SK-N-MC (cell line): ENCODE measurements around the gene SSH3.

Source experiments
- EZH2 ChIP-seq: fragments of 200-600 bp; sonication (generic); IDR thresholded peaks from one replicate; pipeline ENCODE4 v1.6.1; 2017; ENCODE audit warnings: antibody characterized with exemption
- FOXP2 ChIP-seq: optimal IDR thresholded peaks from 2 replicates; pipeline ENCODE3; 2011; ENCODE audit warnings: mild to moderate bottlenecking, moderate library complexity; ENCODE audit not compliant: insufficient read depth; ENCODE audit errors: extremely low read length, control extremely low read depth
- POLR2AphosphoS5 ChIP-seq: IDR thresholded peaks from 2 replicates; pipeline ENCODE4 v1.6.1; 2012; ENCODE audit warnings: mild to moderate bottlenecking, low read depth, low read length, borderline replicate concordance

DNA sequence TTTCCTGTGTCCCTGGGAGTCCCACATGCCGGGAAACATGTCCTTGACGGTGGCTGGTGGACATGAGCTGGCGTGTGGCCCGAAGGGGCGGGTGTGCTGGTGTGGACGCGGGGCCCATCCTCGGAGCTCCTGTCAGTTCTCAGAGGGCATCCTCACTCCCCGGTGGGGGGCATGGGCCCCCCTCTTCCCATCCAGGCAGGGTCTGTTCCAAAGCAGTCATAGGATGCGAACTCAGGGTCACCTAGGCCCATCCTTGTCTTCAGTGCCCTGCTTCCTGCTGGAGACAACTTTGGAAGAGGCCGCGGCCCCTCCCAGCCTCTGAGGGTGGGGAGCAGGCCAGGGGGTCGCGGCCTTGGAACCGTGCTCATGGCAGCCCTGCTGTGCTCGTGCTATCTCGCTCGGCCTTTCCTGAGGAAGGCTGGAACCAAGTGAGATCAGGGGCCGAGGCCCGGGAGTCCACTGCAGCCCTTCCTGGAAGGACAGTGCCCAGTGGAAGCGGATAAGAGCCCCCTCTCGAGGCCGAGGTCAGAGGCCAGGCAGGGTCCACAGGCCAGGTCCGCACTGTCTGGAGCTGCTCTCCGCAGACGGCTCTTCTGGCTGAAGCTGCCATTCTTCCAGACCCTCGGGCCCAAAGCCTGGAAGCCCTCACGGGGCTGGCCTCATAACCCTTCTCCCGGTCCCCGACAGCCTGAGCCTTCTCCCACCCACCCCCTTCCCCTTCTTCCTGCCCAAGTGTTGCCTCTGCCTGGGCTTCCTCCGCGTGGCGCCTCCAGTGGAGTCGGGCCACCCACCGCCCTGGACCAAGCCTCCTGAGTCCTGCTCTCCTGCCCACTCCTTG is 28.3 kb upstream of the SSH3 start:
- TF ChIP-seq POLR2AphosphoS5 (no peak), EZH2 (no peak), FOXP2 (no peak)
